ENCODE measurements around the gene PHYHD1.
"Not testable (repeated sequence)": the region's sequence is repeated elsewhere in the genome, so short reads cannot be mapped to it uniquely, and the experiment has no call there.

The PHYHD1 gene

GRCh38 chr9:128947277-128947526 lies 26.4 kb downstream of the PHYHD1 start:
- H3K4me3 ChIP-seq (replicated peaks; ENCODE audit: insufficient read depth, low read length), result peak overlapping the region; percentile 94

GRCh38 chr9:128947527-128948301 lies 26.9 kb downstream of the PHYHD1 start, which contains the start of the genes DOLK and NUP188:
Gene DOLK (minus strand): TSS chr9:128947603. CDS start chr9:128947303, 300 bp downstream.
Gene NUP188 (plus strand): TSS chr9:128947699. CDS start chr9:128947720, 21 bp downstream.
- Histone ChIP-seq H3K27ac (replicated peaks) (peak within 1 kb of the TSS; percentile 81), H3K4me3 (replicated peaks; ENCODE audit: insufficient read depth, low read length) (peak within 1 kb of the TSS; percentile 94), H3K27me3 (ENCODE audit: insufficient read depth, poor library complexity, severe bottlenecking) (no peaks in the 10 kb centered on the region)
- TF ChIP-seq POLR2AphosphoS5 (IDR thresholded peaks at IDR 0.05; ENCODE audit: low read depth) (peak; percentile 87), SPI1 (IDR thresholded peaks at IDR 0.05; ENCODE audit: borderline replicate concordance, low read depth) (no peak), REST (IDR thresholded peaks at IDR 0.05; ENCODE audit: insufficient replicate concordance, low read depth) (peak; percentile 68), GABPA (IDR thresholded peaks at IDR 0.05; ENCODE audit: low read depth) (no peak)
- DNase-seq (ENCODE audit: low read depth in 1 of 2, low spot score in 1 of 2), result peak; percentile 92 to 96

More at GRCh38 chr9:128947277-128947526, 26.4 kb downstream of the PHYHD1 start:
- Histone ChIP-seq H3K27me3 (ENCODE audit: insufficient read depth, poor library complexity, severe bottlenecking) (no peaks in the 10 kb centered on the region), H3K27ac (replicated peaks) (peak overlapping the region; percentile 81)
- no peak for TF ChIP-seq SPI1 (IDR thresholded peaks at IDR 0.05; ENCODE audit: borderline replicate concordance, low read depth)
- no peak for TF ChIP-seq GABPA (IDR thresholded peaks at IDR 0.05; ENCODE audit: low read depth)
- TF ChIP-seq REST (IDR thresholded peaks at IDR 0.05; ENCODE audit: insufficient replicate concordance, low read depth), result no peak
- TF ChIP-seq CTCF (IDR thresholded peaks at IDR 0.05; ENCODE audit: insufficient read depth, low read length), result no peak
- no peak for TF ChIP-seq POLR2AphosphoS5 (IDR thresholded peaks at IDR 0.05; ENCODE audit: low read depth)
- no peak for DNase-seq (ENCODE audit: low read depth in 1 of 2, low spot score in 1 of 2)

GRCh38 chr9:128961403-128961802 lies 40.6 kb downstream of the PHYHD1 start:
- H3K27me3 ChIP-seq (ENCODE audit: insufficient read depth, poor library complexity, severe bottlenecking); H3K4me3 ChIP-seq (replicated peaks; ENCODE audit: insufficient read depth, low read length); DNase-seq (ENCODE audit: low read depth in 1 of 2, low spot score in 1 of 2); H3K27ac ChIP-seq (replicated peaks): not testable (repeated sequence)

GRCh38 chr9:128969491-128969890 lies 48.7 kb downstream of the PHYHD1 start:
- H3K4me3 ChIP-seq (replicated peaks; ENCODE audit: insufficient read depth, low read length), result no peak overlapping the region
- no peaks in the 10 kb centered on the region for H3K27me3 ChIP-seq (ENCODE audit: insufficient read depth, poor library complexity, severe bottlenecking)
- DNase-seq (ENCODE audit: low read depth in 1 of 2, low spot score in 1 of 2), result no peak
- no peak overlapping the region for H3K27ac ChIP-seq (replicated peaks)
- TF ChIP-seq GABPA (IDR thresholded peaks at IDR 0.05; ENCODE audit: low read depth) (no peak), REST (IDR thresholded peaks at IDR 0.05; ENCODE audit: insufficient replicate concordance, low read depth) (no peak), POLR2AphosphoS5 (IDR thresholded peaks at IDR 0.05; ENCODE audit: low read depth) (no peak), CTCF (IDR thresholded peaks at IDR 0.05; ENCODE audit: insufficient read depth, low read length) (no peak), SPI1 (IDR thresholded peaks at IDR 0.05; ENCODE audit: borderline replicate concordance, low read depth) (no peak)
